ENCODE results near the gene GINS3.
A peak's percentile ranks its signal among the peaks of the same experiment; 100 is the strongest.

Gene GINS3

DNA sequence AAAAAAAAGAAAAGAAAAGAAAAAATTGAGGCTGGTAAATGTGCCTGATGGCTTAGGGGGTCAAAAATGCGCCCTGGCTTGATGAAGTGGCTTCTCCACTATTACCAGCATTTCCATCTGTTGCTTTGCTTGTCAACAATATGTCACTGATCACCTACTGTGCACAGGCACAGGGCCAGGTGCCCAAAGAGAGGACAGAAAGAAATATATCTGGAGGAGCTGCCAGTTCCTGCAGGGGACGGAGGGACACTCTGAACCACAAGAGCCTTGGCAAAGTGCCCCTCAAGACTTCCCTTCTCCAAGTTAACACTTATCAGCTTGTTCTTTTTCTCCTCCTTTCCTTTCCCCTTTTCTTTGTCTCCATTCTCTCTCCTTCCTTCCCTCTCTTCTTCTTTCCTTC, 34.7 kb downstream of the GINS3 start:
- DNase-seq = no peak

DNA sequence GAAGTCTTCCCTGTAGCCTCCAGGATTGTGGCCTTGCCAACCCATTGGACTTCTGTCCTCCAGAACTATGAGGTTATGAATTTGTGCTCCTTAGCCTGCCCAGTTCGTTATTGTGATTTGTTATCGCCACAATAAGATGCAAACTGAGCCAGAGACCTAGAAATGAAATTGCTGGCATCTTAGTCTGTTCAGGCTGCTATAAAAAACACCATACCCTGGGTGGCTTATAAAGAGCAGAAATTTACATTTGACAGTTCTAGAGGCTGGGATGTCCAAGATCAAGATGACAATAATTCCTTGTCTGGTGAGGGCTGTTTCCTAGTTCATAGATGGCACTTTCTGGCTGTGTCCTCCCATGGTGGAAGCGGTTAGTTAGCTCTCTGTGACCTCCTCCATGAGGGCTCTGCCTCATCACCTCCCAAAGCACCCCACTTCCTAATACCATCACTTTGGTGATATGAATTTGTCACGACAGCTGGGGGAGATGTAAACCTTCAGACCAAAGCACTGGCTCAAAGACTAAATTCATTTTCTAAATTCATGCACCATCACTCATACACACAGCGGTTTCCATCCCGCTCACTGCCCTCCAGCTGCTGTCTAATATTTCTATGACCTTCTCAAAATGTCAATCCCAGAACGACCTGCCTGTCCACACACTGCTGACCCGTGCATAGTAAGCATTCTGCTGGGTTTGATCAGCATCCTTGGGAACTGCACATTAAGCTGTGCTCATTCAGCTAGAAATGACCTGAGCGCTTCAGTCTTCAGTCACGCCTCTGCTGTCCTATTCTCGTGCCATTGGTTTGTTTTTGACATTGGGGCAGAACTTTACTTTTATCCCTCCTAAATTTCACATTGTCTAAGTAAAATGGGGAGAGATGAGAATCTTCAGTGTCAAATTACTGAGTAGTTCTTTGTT, 36.6 kb downstream of the GINS3 start:
- no peak for DNase-seq

DNA sequence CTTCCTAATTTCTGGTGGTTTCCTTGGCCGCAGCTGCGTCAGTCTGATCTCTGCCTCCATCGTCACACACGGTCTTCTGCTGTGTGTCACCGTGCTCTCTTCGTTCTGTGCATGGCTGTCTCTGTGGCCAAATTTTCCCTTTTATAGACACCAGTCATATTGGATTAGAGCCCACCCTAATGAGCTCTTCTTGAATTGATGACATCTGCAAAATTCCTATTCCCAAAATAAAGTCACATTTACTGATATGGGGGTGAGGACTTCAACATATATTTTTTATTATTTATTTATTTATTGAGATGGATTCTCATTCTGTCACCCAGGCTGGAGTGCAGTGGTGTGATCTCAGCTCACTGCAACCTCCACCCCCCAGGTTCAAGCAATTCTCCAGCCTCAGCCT, 38.4 kb downstream of the GINS3 start:
- DNase-seq = no peak

DNA sequence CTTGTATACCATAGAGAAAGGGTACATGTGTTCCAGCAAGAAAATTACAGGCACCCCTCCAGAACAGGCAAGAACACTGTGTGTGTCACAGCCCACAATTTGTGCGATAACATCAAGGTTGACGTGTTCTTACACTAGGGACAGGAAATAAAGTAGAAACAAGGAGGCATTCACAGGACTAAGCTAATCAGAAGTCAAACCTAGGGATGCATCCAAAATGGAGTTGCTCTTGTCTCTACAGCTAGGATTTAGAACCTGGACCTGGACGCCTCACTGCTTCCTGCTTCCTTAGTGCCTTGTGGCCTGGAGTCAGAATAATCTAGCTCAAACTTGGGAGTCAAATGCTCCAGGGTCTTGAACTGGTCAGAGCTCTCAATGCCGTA, 41.3 kb downstream of the GINS3 start:
- DNase-seq = no peak

DNA sequence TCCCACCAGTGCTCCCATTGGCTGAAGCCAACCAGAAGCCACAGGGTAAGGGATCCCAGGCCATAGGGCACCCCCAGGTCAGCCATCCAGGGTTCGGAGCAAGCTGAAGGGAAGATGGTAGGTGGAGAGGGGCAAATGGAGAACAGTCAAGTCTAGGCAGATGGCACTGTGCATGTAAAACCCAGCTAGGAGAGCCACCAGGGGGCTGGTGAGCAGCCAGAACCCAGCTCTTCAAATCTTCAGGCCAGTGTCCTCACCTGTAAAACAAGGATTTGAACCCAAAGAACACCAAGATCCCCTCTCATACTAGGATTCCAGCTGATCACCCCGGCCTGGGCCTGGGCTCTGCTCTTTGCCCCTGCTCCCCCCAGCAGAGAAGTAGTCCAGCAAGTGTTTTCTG, 43.5 kb downstream of the GINS3 start:
- DNase-seq = no peak

DNA sequence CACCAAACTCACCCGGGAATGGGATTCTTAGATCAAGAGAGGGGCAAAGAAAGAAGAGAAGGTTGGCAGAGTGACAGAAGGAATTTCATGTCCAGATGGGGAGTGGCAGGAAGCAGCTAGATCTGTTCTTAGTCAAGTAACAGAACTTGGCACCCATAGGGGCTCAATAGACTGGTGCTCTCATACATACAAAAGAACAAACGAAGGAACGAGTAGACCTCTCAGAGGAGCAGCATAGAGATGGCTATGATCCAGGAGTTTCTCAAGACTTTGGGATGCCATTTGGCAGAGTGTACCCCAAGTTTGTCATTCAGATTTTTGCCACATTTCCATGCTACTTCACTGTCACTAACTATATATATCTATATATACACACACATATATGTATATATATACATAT, 47.9 kb downstream of the GINS3 start:
- no peak for DNase-seq

DNA sequence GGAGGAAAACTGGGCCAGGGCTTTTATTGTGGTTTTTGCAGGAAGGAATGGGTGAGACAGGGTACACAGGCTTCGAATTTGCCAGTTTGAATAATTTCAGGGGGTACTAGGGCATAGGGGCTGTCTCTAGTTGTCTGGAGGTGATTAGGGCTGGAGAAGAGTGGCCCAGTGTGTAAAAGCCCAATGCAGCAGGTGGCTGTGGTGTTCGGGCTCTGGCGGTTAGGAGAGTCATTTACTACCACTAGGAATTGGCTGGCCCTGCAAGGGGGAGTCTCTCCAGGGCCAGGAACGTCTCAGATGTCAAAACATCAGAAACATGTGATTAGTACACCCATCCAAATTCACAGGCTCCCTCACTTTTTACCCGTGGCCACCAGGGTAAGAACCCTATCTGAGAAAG, 50.3 kb downstream of the GINS3 start:
- no peak for DNase-seq

DNA sequence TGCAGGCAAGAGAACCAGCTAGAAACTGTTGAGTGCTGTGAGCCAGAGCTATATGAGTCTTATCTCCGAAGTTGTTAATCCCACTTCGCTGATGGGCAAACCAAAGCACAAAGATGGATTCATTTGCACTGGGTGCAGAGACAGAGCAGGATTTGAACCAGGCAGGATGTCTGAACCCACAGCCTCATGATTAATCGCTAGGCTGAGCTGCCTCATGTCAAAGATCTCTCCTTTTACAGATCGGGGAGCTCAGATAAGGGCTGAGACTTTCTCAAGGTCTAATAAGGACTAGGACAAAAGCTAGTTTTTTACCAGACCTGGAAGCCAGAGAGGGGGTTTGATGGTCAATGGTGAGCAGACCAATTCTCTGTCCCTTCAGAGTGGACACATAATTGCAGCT, 51.5 kb downstream of the GINS3 start:
- no peak for DNase-seq

DNA sequence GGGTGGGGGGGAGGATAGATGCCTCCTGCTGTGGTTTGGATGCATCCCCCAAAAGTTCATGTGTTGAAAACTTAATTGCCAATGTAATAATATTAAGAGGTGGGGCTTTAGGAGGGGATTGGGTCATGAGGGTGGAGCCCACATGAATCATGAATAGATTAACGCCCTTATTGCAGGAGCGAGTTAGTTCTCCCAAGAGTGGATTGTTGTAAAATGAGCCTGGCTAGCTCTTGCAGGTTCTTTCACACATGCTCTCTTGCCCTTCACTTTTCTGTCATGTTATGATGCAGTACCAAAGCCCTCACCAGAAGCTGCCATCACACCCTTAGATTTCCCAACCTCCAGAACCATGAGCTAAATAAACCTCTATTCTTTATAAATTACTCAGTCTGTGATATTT, 52.0 kb downstream of the GINS3 start:
- DNase-seq = no peak

DNA sequence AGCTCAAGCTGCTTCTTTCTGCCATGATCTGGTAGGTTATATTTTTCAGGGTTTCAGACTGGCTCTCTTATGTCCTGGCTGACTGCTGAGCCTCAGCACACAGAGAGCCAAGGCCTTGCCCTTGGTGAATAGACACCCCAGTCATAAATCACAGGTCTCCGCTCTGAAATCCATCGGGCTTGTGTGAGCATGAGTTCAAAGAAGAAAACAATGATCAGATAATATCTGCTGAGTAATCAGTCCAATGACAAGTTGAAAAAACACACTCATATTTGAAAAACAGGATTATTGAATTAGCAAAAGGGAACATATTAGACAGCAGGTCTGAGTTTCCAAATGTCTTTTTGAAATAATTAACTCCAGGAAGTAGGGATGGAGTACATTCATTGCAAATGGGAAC, 56.6 kb downstream of the GINS3 start:
- no peak for DNase-seq

DNA sequence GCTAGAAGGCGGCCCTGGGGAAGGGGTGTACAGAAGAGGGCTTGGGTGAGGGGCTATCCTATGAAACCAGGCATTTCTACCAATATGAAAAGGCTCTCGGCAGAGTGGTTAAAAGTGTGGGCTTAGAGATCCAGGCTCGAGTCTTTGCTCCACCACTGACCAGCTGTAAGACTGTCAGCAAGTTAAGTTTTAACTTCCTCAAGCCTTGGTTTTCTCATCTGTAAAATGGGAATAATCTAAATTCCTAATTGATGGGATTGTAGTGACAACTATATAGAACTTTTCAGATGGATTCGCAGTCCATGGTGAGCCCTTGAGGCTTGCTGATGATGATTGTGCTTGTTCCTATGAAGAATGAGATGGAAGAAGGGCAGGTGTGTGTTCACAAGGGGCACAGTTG, 57.0 kb downstream of the GINS3 start:
- DNase-seq = no peak

DNA sequence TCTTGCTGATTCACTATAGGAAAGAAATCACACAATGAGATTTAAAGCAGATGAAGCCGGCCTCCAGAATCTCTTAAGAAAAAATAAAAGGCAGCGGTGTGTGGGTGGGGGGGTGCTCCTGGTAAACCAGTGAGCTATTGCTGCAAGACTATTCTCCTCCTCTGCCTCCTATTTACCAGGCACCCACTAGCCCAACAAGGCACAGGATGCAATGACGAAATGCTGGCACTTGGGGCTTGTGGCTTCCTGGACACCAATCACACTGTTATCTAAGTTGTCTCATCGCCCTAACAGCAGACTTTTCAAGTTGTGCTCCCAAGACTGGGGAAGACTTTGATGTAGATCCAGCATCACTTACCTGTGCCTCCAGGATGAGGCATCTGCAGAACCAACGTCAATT, 57.5 kb downstream of the GINS3 start:
- DNase-seq = peak; percentile 5 to 19

DNA sequence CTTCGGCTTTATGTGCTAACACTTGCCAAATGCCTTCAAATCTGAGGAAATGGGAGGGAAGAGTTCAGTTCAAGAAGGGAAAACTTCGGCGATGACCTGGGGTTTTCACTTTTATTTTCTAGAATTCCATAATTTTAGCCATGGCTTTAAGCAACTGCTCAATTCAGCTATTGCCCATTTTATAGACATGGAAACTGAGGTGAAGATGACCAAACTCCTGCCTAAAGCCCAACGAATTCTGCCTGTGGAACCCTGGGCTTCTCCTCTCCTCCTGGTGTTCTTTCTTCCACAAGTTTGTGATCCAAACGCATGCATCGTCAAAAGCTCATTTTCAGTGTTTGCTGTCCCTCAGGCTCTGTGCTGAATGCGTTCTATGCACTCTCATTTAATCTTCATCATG, 58.3 kb downstream of the GINS3 start:
- no peak for DNase-seq

DNA sequence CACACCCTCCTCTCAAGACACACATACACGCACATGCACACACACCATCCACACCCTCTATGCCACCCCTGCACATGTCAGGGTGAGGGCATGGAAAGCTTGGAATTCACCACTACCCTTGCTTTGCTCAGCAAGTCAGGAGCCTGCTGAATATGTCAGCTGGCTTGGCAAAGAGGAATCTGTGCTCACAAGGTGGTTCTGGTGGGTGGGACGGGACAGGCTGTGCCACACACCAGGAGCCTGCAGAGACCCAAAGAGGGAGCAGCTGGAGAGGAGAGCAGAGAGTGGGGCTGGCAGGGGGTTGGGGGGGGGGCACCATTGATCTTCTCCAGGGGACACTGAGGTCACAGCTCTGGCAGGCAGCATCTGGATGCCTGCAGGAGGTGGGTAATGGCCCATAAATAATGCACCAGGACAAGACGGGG, 59.0 kb downstream of the GINS3 start:
- no peak for DNase-seq

DNA sequence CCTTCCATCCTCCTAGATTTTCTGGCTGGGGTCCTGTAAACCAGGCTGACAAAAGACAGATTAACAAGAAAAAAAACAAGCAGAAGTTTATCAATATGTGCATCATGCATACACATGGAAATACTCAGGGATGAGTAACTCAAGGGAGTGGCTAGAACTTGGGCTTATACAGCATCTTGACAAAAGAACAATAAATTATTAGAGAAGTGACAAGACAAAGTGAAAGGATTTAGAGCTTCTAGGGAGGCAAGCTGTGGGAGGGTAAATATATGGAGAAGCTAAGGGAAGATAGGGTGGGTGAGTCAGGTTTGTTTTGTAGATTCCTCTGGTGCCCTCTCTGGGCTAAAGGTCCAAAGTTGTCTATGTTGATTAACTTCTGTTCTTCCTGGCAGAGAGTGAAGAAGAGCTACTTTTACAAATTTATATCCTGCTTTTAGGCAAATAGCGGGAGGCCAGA, 59.7 kb downstream of the GINS3 start:
- peak; percentile 29 to 41 for DNase-seq

DNA sequence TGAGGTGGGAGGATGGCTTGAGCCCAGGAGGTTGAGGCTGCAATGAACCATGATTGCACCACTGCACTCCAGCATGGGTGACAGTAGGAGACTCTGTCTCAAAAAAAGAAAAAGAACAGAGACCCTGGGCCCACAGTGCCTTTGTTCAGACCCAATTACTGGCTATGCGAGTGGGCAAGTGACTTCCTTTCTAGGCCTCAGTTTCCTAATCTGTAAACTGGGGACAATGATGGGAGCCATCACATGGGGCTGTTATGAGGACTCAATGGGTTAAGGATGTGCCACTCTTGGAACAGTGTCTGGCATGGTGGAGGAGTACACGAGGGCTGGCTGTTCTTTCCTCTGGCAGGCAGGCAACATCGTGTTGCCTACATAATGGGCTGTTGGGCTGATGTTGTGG, 60.4 kb downstream of the GINS3 start:
- no peak for DNase-seq

DNA sequence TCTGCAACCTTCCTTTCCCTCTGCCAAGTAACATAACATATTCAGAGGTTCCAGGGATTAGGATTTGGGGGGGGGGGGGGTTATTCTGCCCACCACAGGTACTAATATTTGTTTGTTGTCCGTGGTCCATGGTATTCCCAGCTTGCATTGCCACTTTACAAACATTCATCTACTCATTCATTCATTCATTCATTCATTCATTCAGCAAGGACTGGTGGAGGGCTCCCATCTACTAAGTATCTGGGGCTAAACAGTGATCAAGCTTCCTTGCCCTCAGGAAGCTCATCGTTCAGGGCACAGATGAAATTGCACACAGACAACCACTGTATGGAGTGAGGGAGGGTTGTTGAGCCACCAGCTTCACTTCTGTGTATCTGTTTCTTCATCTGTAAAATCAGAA, 61.9 kb downstream of the GINS3 start:
- DNase-seq = no peak

DNA sequence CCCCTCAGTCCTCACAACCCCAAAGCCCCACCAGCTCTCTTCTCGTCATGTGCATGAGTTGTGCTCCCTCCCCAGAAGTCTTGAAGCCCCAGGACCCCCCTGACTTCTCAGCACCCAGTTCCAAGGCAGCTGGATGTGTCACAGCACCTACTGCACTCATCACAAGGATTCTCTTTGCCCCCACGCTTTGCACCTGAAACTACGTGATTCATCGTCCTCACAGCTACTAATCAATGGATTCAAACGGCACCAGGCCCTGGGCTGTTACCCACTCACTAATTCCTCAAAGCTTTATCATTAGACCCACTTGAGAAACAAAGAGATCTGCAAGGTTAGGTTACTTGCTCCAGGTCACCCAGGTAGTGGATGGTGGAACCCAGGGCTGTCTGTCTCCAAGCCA, 62.6 kb downstream of the GINS3 start:
- DNase-seq = no peak

All from inflammatory macrophage (primary cell).